Neural progenitor cell (in vitro differentiated cells): ENCODE results near the gene ACAP2. TPM values are rescaled to one million over a fixed set of nuclear protein-coding genes. Genes with fewer than 3 reads are reported as not detected.

ENCODE experiments used
- DNase-seq: peaks from one replicate; pipeline ENCODE4 v3.0.0-alpha.2; 2016; ENCODE audit warnings: low spot score
- H2AFZ ChIP-seq: fragments of 200-600 bp; sonication (generic); replicated peaks from 2 replicates; pipeline ENCODE4 v1.6.1; 2016; ENCODE audit warnings: antibody characterized with exemption
- H3F3A ChIP-seq: fragments of 200-600 bp; sonication (generic); 2 replicates; pipeline ENCODE4 v1.6.1; 2016; ENCODE audit warnings: antibody characterized with exemption, low read depth
- H3K27ac ChIP-seq: fragments of 200-600 bp; sonication (generic); 2 replicates; pipeline ENCODE4 v1.5.1; 2016; ENCODE audit warnings: mild to moderate bottlenecking
- H3K27me3 ChIP-seq: fragments of 200-600 bp; sonication (generic); 2 replicates; pipeline ENCODE4 v1.6.1; 2016; ENCODE audit warnings: mild to moderate bottlenecking, moderate library complexity
- H3K36me3 ChIP-seq: fragments of 200-600 bp; sonication (generic); 2 replicates; pipeline ENCODE4 v1.5.1; 2016
- H3K4me1 ChIP-seq: fragments of 200-600 bp; sonication (generic); 2 replicates; pipeline ENCODE4 v1.6.1; 2016; ENCODE audit warnings: mixed run types
- H3K4me2 ChIP-seq: fragments of 200-600 bp; sonication (generic); 2 replicates; pipeline ENCODE4 v1.6.1; 2016
- H3K4me3 ChIP-seq: fragments of 200-600 bp; sonication (generic); 2 replicates; pipeline ENCODE4 v1.5.1; 2016
- H3K79me2 ChIP-seq: fragments of 200-600 bp; sonication (generic); 2 replicates; pipeline ENCODE4 v1.6.1; 2016; ENCODE audit warnings: low read depth
- H3K9ac ChIP-seq: fragments of 200-600 bp; sonication (generic); 2 replicates; pipeline ENCODE4 v1.6.1; 2016
- H3K9me3 ChIP-seq: fragments of 200-600 bp; sonication (generic); 2 replicates; pipeline ENCODE4 v1.5.1; 2016; ENCODE audit warnings: low read depth
- H4K20me1 ChIP-seq: fragments of 200-600 bp; sonication (generic); 2 replicates; pipeline ENCODE4 v1.6.1; 2016; ENCODE audit warnings: low read depth
- H3K27ac Mint-ChIP-seq: 3 replicates; pipeline ENCODE4 v1.8.0; 2021; ENCODE audit warnings: mixed read lengths
- H3K27me3 Mint-ChIP-seq: 2 replicates; pipeline ENCODE4 v1.8.0; 2022; ENCODE audit warnings: low read depth, mild to moderate bottlenecking, inconsistent platforms, moderate library complexity, mixed read lengths; ENCODE audit not compliant: insufficient read depth
- H3K36me3 Mint-ChIP-seq: 3 replicates; pipeline ENCODE4 v1.8.0; 2021; ENCODE audit warnings: mixed read lengths
- H3K4me1 Mint-ChIP-seq: 3 replicates; pipeline ENCODE4 v1.8.0; 2021; ENCODE audit warnings: mixed read lengths
- H3K4me3 Mint-ChIP-seq: 3 replicates; pipeline ENCODE4 v1.8.0; 2021; ENCODE audit warnings: mild to moderate bottlenecking, moderate library complexity, mixed read lengths
- H3K9me3 Mint-ChIP-seq: 3 replicates; pipeline ENCODE4 v1.8.0; 2020; ENCODE audit warnings: mixed read lengths
- CTCF ChIP-seq: fragments of 200-600 bp; sonication (generic); IDR thresholded peaks from 2 replicates; pipeline ENCODE4 v1.5.1; 2017; ENCODE audit warnings: antibody characterized with exemption, mild to moderate bottlenecking
- EZH2 ChIP-seq: fragments of 200-600 bp; sonication (generic); IDR thresholded peaks from 2 replicates; pipeline ENCODE4 v1.6.1; 2017; ENCODE audit warnings: antibody characterized with exemption, mild to moderate bottlenecking, moderate library complexity
- EZH2phosphoT487 ChIP-seq: fragments of 200-600 bp; sonication (generic); IDR thresholded peaks from 2 replicates; pipeline ENCODE4 v1.6.1; 2017; ENCODE audit warnings: antibody characterized with exemption
- total RNA-seq: library from RNA; depleted of rRNA; stranded (reverse); fragments of >200 nt; gene quantifications from 2 replicates; pipeline ENCODE4 v1.2.3, GENCODE V29; 2015; ENCODE audit warnings: low replicate concordance

The ACAP2 gene
- total RNA-seq, 1 donor from 2014 or later: 68.4 TPM

GRCh38 chr3:195245531-195245951 is 197.3 kb downstream of the ACAP2 start:
- no peak overlapping the region for H3K9ac ChIP-seq
- H3K4me2 ChIP-seq: no peak overlapping the region
- peaks cover 49% of the 10 kb centered on the region for H3K79me2 ChIP-seq
- DNase-seq: no peak
- Mint-ChIP-seq H3K27ac (no peak overlapping the region), H3K9me3 (no peaks in the 10 kb centered on the region), H3K4me1 (peaks cover 31% of the 10 kb centered on the region), H3K36me3 (peaks cover 31% of the 10 kb centered on the region), H3K4me3 (no peak overlapping the region), H3K27me3 (peaks cover 2% of the 10 kb centered on the region)
- no peaks in the 10 kb centered on the region for H3F3A ChIP-seq
- TF ChIP-seq EZH2 (no peak), EZH2phosphoT487 (no peak), CTCF (no peak)
- H3K4me3 ChIP-seq: no peak overlapping the region
- H3K9me3 ChIP-seq: no peaks in the 10 kb centered on the region
- H3K27me3 ChIP-seq: no peaks in the 10 kb centered on the region
- no peaks in the 10 kb centered on the region for H3K36me3 ChIP-seq
- no peak overlapping the region for H3K27ac ChIP-seq
- H2AFZ ChIP-seq: no peak overlapping the region
- H4K20me1 ChIP-seq: no peaks in the 10 kb centered on the region
- H3K4me1 ChIP-seq: peaks cover under 1% of the 10 kb centered on the region

GRCh38 chr3:195241592-195242355 is 201.0 kb downstream of the ACAP2 start:
- Histone ChIP-seq H3K27ac (no peak overlapping the region), H3K9ac (no peak overlapping the region), H3F3A (no peaks in the 10 kb centered on the region), H4K20me1 (no peaks in the 10 kb centered on the region), H2AFZ (no peak overlapping the region), H3K4me3 (no peak overlapping the region), H3K36me3 (no peaks in the 10 kb centered on the region), H3K4me1 (no peaks in the 10 kb centered on the region), H3K27me3 (no peaks in the 10 kb centered on the region), H3K79me2 (peaks cover 36% of the 10 kb centered on the region), H3K4me2 (no peak overlapping the region), H3K9me3 (no peaks in the 10 kb centered on the region)
- Mint-ChIP-seq H3K4me3 (no peak overlapping the region), H3K27ac (no peak overlapping the region), H3K4me1 (peaks cover 26% of the 10 kb centered on the region), H3K27me3 (peaks cover 2% of the 10 kb centered on the region), H3K9me3 (peaks cover 4% of the 10 kb centered on the region), H3K36me3 (peaks cover 25% of the 10 kb centered on the region)
- TF ChIP-seq EZH2 (no peak), EZH2phosphoT487 (no peak), CTCF (no peak)
- DNase-seq: no peak

- H3K79me2 ChIP-seq: peaks cover 36% of the 10 kb centered on the region
- no peaks in the 10 kb centered on the region for H3K36me3 ChIP-seq
- Mint-ChIP-seq H3K27me3 (peaks cover 2% of the 10 kb centered on the region), H3K27ac (no peak overlapping the region), H3K9me3 (peaks cover 4% of the 10 kb centered on the region), H3K4me1 (peaks cover 26% of the 10 kb centered on the region), H3K4me3 (no peak overlapping the region), H3K36me3 (peaks cover 23% of the 10 kb centered on the region)
- H2AFZ ChIP-seq: no peak overlapping the region
- H3K4me1 ChIP-seq: no peaks in the 10 kb centered on the region
- TF ChIP-seq EZH2phosphoT487 (no peak), EZH2 (no peak), CTCF (no peak)
- H3F3A ChIP-seq: no peaks in the 10 kb centered on the region
- no peak overlapping the region for H3K4me3 ChIP-seq
- H4K20me1 ChIP-seq: no peaks in the 10 kb centered on the region
- no peaks in the 10 kb centered on the region for H3K9me3 ChIP-seq
- no peak overlapping the region for H3K4me2 ChIP-seq
- H3K9ac ChIP-seq: no peak overlapping the region
- H3K27me3 ChIP-seq: no peaks in the 10 kb centered on the region
- H3K27ac ChIP-seq: no peak overlapping the region
- DNase-seq: no peak
These were observed 201.9 kb downstream of the ACAP2 start for GRCh38 chr3:195240939-195241338.
